Dedifferentiated amniotic fluid mesenchymal stem cell (primary cell): Measurements from ENCODE around the gene TRMT6.

Experiments used
- DNase-seq: peaks from one replicate; pipeline ENCODE4 v3.0.0-alpha.2; 2016; ENCODE audit errors: extremely low spot score

TRMT6 gene

GRCh38 chr20:5950271-5951031, at the start of gene TRMT6, which contains the start of gene MCM8:
TSS of gene TRMT6 (minus strand) at chr20:5950533. CDS start at chr20:5950405, 128 bp downstream.
TSS of gene MCM8 (plus strand) at chr20:5950652. CDS start at chr20:5952016, 1,364 bp downstream.
- DNase-seq: peak; percentile 94

DNA sequence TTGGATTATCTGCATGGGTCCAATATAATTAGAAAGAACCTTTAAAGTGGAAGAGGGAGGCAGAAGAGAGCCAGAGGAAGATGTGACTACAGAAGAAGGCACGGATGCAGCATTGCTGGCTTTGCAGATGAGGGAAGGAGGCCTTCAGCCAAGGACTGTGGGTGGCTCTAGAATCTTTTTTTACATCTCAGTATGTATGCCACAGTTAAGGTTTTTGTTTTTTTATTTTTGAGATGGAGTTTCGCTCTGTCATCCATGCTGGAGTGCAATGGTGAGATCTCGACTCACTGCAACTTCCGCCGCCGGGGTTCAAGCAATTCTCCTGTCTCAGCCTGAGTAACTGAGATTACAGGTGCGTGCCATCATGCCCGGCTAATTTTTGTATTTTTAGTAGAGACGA, 49.5 kb upstream of the TRMT6 start:
- no peak for DNase-seq

DNA sequence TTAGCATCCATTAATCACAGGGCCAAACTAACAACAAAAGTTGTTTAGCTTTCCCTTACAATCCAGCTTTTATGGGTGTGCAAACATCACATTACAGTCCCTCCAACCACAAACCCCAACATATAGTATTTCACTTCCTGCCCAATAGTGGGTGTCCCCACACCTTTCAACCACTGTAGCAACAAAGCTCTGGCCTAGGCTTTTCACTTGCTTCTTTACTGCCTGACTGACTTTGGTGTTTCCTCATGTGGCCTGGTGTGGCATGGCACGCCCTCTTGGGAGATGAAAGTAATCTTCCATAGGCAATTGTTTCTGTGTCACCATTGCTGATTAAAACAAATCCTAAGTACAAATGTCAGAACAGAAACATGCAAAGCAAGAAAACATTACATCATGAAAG, 46.4 kb upstream of the TRMT6 start:
- DNase-seq: no peak

GRCh38 chr20:5991623-5992441, 41.5 kb upstream of the TRMT6 start:
- no peak for DNase-seq

- DNase-seq: no peak
Observed at GRCh38 chr20:5990946-5991345, 40.6 kb upstream of the TRMT6 start.

DNA sequence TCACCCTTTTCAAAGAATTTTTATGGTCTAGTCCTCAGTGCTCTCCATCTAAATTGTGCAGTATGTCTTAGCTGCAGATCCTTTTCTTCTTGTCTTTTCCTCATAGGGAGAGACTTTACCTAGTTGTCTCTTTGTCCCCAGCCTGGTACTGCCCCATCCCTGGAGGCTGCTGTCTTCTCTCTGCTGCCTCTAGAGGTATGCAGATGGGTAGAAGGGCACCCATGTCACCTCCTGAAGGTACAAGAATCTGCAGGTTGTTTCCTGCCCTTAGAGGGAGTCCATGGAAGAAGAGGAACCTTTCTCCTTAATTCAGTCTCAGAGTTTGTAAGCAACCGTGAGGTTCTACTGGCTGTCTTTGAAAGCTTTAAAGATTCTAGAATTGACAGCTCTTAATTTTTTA, 39.2 kb upstream of the TRMT6 start:
- no peak for DNase-seq

DNA sequence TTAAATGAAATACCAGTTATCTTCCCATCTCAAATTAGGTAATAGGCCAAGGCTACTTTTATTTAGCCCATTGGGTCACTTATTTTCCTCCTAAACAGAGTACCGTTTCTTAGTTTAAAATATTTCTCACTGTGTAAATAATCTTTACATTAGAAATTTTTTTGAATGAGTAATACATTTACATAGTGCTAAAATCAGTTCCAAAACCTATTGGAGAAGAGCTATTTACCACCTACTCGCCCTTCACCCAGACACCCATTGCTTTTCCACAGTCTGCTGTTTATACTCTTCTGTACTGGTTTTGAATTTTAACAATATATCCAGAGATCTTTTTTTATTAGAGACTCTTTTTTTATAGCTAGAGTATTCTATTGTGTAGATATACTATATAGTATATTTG, 37.0 kb upstream of the TRMT6 start:
- no peak for DNase-seq

DNA sequence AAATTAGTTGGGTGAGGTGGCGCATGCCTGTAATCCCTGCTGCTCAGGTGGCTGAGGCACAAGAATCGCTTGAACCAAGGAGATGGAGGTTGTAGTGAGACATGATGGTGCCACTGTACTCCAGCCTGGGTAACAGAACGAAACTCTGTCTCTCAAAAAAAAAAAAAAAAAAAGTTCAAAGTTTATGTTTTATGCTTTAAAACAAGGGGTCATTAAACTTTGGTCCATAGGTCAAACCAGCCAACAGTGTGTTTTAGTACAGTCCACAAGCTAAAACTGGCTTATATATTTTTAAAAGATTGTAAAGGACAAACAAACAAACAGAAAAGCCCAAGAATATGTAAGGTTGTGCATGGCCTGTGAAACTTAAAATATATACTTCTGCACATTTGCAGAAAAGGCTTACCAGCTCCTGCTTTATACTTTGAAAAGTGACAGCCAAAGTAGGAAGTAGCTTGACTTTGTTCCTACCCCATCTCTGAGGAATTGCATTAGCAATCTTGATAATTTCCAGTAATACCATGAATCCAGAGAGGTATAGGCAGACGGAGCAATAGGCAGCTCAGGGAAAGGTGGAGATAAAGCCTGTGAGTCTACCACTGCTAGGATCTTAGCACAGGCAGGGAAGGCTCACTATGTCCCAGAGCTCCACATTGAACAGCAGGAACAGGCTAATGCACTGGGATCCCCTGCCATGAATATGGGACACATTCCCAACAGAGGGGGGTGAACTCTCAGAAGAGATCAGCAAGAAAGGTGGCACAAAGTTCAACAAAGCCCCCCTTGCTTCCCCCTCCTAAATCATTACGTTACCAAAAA, 30.6 kb upstream of the TRMT6 start:
- DNase-seq: no peak

DNA sequence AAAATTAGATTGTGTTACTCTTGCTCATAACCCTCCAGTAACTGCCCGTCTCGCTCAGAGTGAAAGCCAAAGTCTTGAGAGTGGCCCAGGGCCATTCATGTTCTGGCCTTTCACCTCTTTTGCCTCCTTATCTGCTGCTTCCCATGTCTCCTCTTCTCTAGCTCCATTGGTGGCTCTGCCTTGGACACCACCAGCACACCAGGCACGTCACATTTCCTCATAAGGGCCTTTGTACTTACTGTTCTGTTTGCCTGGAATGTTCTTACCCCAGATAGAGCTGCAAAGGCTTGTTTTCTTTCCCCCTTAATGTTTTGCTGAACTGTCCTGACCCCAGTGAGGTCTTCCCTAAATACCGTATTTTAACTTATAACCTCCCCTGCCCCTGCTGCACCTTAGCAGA, 29.5 kb upstream of the TRMT6 start:
- DNase-seq: no peak

DNA sequence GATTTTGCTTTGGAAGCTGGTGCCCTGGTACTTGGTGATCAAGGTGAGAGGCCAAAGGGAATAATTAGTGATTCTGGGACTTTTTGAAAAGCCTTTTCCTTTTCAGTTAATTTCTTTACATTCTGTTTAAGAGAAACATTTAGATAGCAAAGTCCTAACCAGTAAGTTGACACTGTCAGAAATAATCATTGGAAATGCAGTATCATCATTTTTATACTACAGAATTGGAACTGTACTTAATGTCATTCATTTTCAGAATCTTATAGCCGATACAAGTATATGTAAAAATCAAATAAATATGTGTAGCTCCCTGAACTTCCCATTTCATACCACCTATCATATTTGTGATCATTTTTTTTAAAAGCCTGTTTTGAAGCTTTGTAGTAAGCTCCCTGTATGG, 27.6 kb upstream of the TRMT6 start:
- no peak for DNase-seq

- DNase-seq: no peak
Observed at GRCh38 chr20:5977223-5977622, 26.9 kb upstream of the TRMT6 start.

DNA sequence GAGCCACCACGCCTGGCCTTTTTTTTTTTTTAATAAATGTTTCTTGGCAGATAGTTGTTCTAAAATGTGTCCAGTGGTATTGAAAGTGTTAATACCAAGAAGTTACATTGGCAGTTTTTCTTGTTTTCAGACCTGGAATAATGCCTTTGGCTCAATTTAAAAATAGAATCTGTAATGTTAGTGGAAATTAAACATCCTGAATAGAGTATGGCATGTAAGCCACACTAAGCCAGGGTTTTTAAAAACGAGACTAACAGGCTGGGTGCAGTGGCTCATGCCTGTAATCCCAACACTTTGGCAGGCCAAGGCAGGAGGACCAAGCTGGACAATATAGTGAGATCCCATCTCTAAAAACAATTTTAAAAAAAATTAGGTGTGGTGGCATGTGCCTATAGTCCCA, 25.4 kb upstream of the TRMT6 start:
- no peak for DNase-seq

GRCh38 chr20:5974531-5974930, 24.2 kb upstream of the TRMT6 start:
- DNase-seq: no peak

DNA sequence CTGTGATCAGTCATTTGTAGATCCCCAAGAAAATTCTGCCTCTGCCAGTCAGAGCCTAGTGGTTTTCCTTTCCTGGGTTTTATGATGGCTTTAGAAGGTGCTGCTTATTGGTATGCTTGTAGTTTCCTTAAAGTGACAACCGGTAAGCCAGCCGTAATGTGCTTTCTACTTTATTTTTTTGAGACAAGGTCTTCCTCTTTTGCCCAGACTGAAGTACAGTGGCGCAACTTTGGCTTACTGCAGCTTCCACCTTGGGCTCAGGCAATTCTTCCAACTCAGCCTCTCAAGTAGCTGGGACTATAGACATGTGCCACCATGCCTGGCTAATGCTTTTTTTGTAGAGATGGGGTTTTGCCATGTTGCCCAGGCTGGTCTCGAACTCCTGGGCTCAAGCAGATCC, 23.6 kb upstream of the TRMT6 start:
- no peak for DNase-seq

GRCh38 chr20:5973172-5973571, 22.8 kb upstream of the TRMT6 start:
- DNase-seq: no peak

DNA sequence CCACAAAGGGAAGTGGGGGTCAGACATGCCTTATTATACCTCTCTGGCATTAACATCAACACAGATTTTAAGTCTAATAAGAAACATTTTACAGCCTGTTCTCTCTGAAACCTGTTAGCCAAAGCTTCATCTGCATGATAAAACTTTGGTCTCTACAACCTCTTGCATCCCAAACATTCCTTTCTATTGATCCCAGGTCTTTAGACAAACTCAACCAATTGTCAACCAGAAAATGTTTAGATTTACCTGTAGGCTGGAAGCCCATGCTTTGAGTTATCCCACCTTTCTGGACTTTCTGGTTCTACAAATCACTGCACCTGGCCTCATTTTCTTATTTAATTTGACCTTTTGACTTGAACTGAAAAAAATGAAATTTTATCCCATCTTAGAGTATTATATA, 20.9 kb upstream of the TRMT6 start:
- no peak for DNase-seq

GRCh38 chr20:5970381-5970780, 20.0 kb upstream of the TRMT6 start:
- no peak for DNase-seq

GRCh38 chr20:5969940-5970339, 19.6 kb upstream of the TRMT6 start:
- DNase-seq: no peak

DNA sequence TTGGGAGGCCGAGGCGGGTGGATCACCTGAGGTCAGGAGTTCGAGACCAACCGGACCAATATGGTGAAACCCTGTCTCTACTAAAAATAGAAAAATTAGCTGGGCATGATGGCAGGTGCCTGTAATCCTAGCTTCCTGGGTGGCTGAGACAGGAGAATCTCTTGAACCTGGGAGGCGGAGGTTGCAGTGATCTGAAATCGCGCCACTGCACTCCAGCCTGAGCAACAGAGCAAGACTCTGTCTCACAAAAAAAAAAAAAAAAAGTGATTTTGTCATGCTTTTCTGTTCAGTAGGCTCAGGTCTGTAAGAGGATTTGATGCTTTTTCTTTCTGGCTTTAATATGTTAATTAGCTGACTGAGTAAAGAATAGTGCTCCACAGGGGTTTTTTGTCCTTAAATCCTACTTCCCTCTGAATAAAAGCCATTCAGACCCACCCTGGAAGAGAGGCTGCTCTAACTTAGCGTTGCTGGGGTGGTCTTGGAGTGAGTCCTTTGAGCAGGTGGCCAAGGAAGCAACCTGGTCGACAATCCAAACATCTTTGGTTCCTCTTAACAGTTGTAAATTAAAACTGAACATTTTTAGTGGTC, 19.1 kb upstream of the TRMT6 start:
- no peak for DNase-seq

- DNase-seq: no peak
Observed at GRCh38 chr20:5968462-5968861, 18.1 kb upstream of the TRMT6 start.

DNA sequence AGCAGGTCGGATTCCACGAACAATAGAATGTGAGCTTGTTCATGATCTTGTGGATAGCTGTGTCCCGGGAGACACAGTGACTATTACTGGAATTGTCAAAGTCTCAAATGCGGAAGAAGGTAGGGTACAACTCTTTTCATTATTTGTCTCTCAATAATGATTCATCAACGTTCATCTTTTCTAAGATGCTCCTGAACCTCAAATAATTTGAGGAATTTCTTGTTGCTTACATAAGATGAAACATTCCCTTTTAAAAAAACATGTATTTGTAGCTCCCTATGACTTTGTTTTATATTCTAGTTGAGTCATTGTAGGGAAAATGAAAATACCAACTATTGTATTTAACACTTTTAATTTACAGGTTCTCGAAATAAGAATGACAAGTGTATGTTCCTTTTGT, 17.1 kb upstream of the TRMT6 start:
- no peak for DNase-seq

GRCh38 chr20:5949943-5950270, 426 bp downstream of the TRMT6 start:
- no peak for DNase-seq
